Keratinocyte (primary cell): ENCODE data around the gene CLCN2.

Experiments used
- EZH2 ChIP-seq: IDR thresholded peaks from one replicate; pipeline ENCODE4 v1.6.1; 2012; ENCODE audit warnings: inconsistent platforms, mild to moderate bottlenecking, low read length, moderate library complexity
- TF ChIP-seq, protein P1 (sequence below), 3 experiments: IDR thresholded peaks in 1 of 3; conservative IDR thresholded peaks in 1 of 3; optimal IDR thresholded peaks in 1 of 3; 2 replicates in 2 of 3; 3 replicates in 1 of 3; pipeline versions ENCODE3 to v1.5.1; 2011; ENCODE audit warnings: low read length in 3 of 3, mild to moderate bottlenecking in 3 of 3, moderate library complexity in 2 of 3, control low read depth in 1 of 3, inconsistent platforms in 1 of 3; ENCODE audit not compliant: insufficient read depth in 2 of 3; ENCODE audit errors: extremely low read depth in 1 of 3

DNA sequence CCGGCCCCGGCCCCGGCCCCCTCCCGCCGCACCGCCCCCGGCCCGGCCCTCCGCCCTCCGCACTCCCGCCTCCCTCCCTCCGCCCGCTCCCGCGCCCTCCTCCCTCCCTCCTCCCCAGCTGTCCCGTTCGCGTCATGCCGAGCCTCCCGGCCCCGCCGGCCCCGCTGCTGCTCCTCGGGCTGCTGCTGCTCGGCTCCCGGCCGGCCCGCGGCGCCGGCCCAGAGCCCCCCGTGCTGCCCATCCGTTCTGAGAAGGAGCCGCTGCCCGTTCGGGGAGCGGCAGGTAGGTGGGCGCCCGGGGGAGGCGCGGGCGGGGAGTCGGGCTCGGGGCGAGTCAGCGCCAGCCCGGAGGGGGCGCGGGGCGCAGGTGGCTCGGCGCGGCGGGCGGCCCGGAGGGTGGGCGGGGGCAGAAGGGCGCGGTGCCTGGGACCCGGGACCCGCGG is 18.8 kb upstream of the CLCN2 start:
- TF ChIP-seq, protein P1, sequence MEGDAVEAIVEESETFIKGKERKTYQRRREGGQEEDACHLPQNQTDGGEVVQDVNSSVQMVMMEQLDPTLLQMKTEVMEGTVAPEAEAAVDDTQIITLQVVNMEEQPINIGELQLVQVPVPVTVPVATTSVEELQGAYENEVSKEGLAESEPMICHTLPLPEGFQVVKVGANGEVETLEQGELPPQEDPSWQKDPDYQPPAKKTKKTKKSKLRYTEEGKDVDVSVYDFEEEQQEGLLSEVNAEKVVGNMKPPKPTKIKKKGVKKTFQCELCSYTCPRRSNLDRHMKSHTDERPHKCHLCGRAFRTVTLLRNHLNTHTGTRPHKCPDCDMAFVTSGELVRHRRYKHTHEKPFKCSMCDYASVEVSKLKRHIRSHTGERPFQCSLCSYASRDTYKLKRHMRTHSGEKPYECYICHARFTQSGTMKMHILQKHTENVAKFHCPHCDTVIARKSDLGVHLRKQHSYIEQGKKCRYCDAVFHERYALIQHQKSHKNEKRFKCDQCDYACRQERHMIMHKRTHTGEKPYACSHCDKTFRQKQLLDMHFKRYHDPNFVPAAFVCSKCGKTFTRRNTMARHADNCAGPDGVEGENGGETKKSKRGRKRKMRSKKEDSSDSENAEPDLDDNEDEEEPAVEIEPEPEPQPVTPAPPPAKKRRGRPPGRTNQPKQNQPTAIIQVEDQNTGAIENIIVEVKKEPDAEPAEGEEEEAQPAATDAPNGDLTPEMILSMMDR (optimal IDR thresholded peaks at IDR 0.05 in 1 of 3, IDR thresholded peaks at IDR 0.05 in 1 of 3, conservative IDR thresholded peaks at IDR 0.05 in 1 of 3; ENCODE audit: extremely low read depth in 1 of 3, insufficient read depth in 2 of 3, low read length in 3 of 3) = no peak
- TF ChIP-seq EZH2 = no peak
